ENCODE data around the gene FKBP15. TPM values are rescaled to one million over a fixed set of nuclear protein-coding genes. Genes with fewer than 3 reads are reported as not detected.
"Not testable (repeated sequence)": the region's sequence is repeated elsewhere in the genome, so short reads cannot be mapped to it uniquely, and the experiment has no call there.

Gene FKBP15
- total RNA-seq, 3 donors from 2014 or later = 26.6 to 30.9 (median 26.8) TPM

GRCh38 chr9:113254991-113255390, 33.9 kb upstream of the FKBP15 start:
- H3K9me3 ChIP-seq = no peaks in the 10 kb centered on the region
- intact Hi-C loops (cut with DNase I, micrococcal nuclease) = no loop called here
- no peak overlapping the region for H3K4me3 ChIP-seq
- H3K4me1 ChIP-seq (ENCODE audit: low read depth) = no peaks in the 10 kb centered on the region
- ATAC-seq = no peak
- H3K36me3 ChIP-seq (ENCODE audit: low read depth) = no peaks in the 10 kb centered on the region
- no peak for DNase-seq
- no peak for TF ChIP-seq CTCF (IDR thresholded peaks at IDR 0.05)

GRCh38 chr9:113250807-113251206, 29.7 kb upstream of the FKBP15 start:
- DNase-seq (no peak), ATAC-seq (no peak)
- intact Hi-C loops (cut with DNase I, micrococcal nuclease) = no loop called here
- no peak for TF ChIP-seq CTCF (IDR thresholded peaks at IDR 0.05)
- Histone ChIP-seq H3K4me1 (ENCODE audit: low read depth) (no peaks in the 10 kb centered on the region), H3K9me3 (no peaks in the 10 kb centered on the region), H3K36me3 (ENCODE audit: low read depth) (no peaks in the 10 kb centered on the region), H3K4me3 (no peak overlapping the region)

GRCh38 chr9:113249661-113250060, 28.6 kb upstream of the FKBP15 start:
- H3K4me3 ChIP-seq; H3K9me3 ChIP-seq; H3K36me3 ChIP-seq (ENCODE audit: low read depth); intact Hi-C loops (cut with DNase I, micrococcal nuclease); DNase-seq; H3K4me1 ChIP-seq (ENCODE audit: low read depth); ATAC-seq: not testable (repeated sequence)

GRCh38 chr9:113247640-113248039, 26.6 kb upstream of the FKBP15 start:
- intact Hi-C loops (cut with DNase I, micrococcal nuclease) = no loop called here
- ATAC-seq = no peak

GRCh38 chr9:113246928-113247327, 25.9 kb upstream of the FKBP15 start:
- DNase-seq = no peak
- intact Hi-C loops (cut with DNase I, micrococcal nuclease) = no loop called here
- TF ChIP-seq CTCF (IDR thresholded peaks at IDR 0.05) = no peak
- Histone ChIP-seq H3K36me3 (ENCODE audit: low read depth) (no peaks in the 10 kb centered on the region), H3K9me3 (no peaks in the 10 kb centered on the region), H3K4me3 (no peak overlapping the region), H3K4me1 (ENCODE audit: low read depth) (no peaks in the 10 kb centered on the region)
- ATAC-seq = no peak

More at GRCh38 chr9:113247640-113248039, 26.6 kb upstream of the FKBP15 start:
- no peak for DNase-seq
- Histone ChIP-seq H3K9me3 (no peaks in the 10 kb centered on the region), H3K4me3 (no peak overlapping the region), H3K4me1 (ENCODE audit: low read depth) (no peaks in the 10 kb centered on the region), H3K36me3 (ENCODE audit: low read depth) (no peaks in the 10 kb centered on the region)
- TF ChIP-seq CTCF (IDR thresholded peaks at IDR 0.05) = no peak

- TF ChIP-seq CTCF (IDR thresholded peaks at IDR 0.05) = no peak
- DNase-seq = no peak
- H3K4me3 ChIP-seq = no peak overlapping the region
- H3K4me1 ChIP-seq (ENCODE audit: low read depth) = no peaks in the 10 kb centered on the region
- no peaks in the 10 kb centered on the region for H3K9me3 ChIP-seq
- no peaks in the 10 kb centered on the region for H3K36me3 ChIP-seq (ENCODE audit: low read depth)
- ATAC-seq = no peak
- intact Hi-C loops (cut with DNase I, micrococcal nuclease) = no loop called here
Measured at GRCh38 chr9:113245894-113246293, 24.8 kb upstream of the FKBP15 start.

Data from mucosa of descending colon (tissue), 3 donors.